ENCODE data around the gene NEUROG2.

NEUROG2 gene

GRCh38 chr4:112473985-112474384 lies 42.0 kb downstream of the NEUROG2 start:
- no peak for DNase-seq

DNA sequence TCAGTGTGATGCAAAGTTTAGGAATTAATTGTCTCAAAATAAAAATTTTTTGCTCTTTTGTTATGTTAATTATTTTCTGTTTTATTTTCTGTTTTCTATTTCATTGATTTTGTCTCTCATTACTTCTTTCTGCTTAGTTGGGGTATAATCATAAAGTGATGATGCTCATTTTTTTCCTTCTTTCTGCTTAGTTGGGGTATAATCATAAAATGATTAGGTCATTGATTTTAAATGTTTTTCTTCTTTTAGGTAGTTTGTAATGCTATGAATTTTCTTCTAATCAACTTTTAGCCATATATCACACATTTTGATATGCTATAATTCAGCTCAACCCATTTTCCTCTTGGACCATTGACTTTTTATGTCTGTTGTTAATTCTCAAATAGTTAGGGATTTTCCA lies 43.7 kb downstream of the NEUROG2 start:
- no peak for DNase-seq

All from HCEC 1CT (cell line).